ENCODE data around the gene GALNT2.

DNA sequence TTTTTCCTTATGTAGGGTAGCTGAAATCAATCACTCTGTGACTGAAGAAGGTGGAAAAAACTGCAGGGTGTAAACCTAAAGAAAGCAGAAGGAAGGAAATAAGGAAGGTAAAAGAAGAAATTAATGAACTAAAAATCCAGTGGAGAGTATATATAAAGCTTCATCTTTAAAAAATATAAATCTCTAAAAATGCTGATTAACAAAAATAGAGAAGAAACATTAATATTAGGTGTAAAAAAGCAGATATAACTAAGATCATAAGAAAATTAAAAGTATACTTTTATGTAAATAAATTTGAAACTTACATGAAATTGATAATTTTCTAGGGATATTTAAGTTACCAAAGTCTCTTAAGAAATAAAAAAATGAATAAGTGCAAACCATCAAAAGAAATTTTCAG, 159.8 kb downstream of the GALNT2 start:
- TF ChIP-seq, protein P1, sequence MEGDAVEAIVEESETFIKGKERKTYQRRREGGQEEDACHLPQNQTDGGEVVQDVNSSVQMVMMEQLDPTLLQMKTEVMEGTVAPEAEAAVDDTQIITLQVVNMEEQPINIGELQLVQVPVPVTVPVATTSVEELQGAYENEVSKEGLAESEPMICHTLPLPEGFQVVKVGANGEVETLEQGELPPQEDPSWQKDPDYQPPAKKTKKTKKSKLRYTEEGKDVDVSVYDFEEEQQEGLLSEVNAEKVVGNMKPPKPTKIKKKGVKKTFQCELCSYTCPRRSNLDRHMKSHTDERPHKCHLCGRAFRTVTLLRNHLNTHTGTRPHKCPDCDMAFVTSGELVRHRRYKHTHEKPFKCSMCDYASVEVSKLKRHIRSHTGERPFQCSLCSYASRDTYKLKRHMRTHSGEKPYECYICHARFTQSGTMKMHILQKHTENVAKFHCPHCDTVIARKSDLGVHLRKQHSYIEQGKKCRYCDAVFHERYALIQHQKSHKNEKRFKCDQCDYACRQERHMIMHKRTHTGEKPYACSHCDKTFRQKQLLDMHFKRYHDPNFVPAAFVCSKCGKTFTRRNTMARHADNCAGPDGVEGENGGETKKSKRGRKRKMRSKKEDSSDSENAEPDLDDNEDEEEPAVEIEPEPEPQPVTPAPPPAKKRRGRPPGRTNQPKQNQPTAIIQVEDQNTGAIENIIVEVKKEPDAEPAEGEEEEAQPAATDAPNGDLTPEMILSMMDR (IDR thresholded peaks at IDR 0.05): no peak
- TF ChIP-seq POLR2A (IDR thresholded peaks at IDR 0.05): no peak

Data from ovary (tissue), 3 donors.